ENCODE data around the gene DUOXA2.

Gene DUOXA2

DNA sequence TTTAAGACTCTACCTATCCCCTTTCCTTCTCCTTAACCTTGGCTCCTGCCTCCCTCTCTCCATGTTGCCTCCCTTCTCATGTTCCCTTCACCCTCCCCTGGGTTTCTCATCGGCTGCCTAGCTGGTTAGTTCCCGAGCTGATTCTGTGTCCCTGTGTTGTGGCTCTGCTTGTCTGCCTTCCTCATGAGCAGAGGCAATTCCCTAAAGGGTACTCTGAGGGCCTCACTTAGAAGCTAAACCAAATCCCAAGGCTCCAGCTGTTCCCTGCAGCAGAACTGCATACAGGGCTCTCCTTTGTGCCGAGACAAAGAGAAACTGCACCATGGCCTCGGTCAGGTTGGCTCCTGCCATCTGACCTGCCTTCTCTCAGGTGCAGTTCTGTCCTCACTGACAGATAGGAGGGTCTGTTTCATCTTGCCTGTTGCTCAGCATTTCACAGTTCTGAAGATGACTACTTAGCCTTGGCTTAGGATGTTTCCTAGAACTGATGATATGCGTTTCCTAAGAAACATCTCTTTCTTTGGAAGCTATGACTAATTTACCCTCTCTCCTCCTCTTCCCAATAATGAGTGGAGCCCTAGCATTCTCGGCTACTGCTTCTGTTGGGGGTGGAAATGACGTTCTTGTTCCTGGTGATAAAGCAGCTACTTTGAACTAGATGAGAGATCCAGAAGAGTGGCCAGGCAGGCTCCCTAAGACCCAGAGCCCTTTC, 42.8 kb downstream of the DUOXA2 start:
- no peak for DNase-seq (ENCODE audit: low read depth in 2 of 2, low spot score in 1 of 2)

DNA sequence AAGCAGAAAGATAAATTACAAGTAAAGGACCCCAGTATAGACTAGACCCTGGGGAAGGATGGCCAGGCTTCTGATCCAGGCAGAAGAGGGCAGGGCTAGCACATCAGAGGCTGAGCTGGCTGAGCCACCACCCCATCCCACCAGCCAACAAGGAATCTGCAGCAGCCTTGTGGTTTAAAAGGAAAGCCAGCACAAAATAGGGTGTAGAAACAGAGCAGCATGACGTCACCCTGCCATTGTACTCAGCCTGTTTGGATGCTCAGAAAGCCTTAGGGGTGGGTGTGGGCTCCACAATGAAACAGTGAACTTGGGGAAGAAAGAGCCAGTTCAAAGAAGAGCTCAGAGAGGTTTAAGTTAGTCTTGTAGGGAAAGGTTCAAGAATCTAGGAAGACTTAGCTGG, 43.8 kb downstream of the DUOXA2 start:
- no peak for DNase-seq (ENCODE audit: low read depth in 2 of 2, low spot score in 1 of 2)

DNA sequence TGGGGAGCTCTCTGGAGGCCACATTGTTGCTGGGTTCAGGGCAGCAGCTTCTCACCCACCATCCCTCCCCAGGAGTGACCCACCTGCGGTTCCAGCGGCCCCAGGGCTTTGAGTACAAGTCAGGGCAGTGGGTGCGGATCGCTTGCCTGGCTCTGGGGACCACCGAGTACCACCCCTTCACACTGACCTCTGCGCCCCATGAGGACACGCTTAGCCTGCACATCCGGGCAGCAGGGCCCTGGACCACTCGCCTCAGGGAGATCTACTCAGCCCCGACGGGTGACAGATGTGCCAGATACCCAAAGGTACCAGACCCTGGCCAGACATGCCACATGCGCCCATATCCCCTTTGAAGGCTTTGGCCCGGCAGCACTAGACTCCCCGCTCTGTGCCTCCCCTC, 47.5 kb downstream of the DUOXA2 start:
- DNase-seq (ENCODE audit: low read depth in 2 of 2, low spot score in 1 of 2) = no peak

DNA sequence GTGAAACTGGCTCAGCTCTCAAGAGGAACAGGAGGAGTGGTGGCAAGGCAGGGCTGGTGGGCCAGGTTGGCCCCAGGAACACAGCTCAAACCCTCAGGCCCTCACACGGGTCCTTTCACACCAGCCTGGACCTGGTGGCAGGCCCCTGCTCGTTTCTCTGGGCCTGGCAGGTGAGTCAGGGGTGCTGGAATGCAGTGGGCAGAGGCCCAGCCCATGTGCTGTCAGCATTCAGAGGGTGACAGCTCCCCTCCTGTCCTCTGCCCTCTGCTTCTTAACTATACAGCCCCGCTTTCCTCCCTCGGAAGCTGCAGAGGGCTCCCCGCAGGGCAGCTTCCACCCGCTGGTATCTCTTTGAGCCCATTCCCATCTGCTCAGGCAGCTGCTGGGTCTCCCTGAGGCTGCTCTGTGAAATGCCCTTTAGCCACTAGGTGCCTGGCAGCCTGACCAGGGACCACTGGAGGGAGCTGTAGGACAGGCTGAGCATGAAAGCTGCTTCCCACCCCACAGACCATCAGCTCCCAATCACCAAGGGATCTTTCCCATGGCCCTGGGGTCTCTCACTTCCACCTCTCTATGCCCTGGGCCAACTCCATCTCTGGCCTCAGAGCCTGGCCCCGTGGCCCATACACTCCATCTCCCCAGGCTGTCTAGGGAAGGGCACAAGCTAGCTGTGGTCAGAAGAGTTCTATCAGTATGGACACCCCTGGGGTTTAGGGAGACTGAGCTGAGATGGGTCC, 48.8 kb downstream of the DUOXA2 start:
- peak; percentile 32 to 37 for DNase-seq (ENCODE audit: low read depth in 2 of 2, low spot score in 1 of 2)

DNA sequence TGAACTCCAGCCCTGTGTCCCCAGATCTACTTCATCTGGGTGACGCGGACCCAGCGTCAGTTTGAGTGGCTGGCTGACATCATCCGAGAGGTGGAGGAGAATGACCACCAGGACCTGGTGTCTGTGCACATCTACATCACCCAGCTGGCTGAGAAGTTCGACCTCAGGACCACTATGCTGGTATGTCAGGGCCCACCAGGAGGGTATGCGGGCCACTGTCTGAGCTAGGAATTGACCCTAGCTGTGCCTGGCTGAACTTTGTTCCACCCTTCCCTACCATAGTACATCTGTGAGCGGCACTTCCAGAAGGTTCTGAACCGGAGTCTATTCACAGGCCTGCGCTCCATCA, 49.4 kb downstream of the DUOXA2 start:
- DNase-seq (ENCODE audit: low read depth in 2 of 2, low spot score in 1 of 2) = no peak

DNA sequence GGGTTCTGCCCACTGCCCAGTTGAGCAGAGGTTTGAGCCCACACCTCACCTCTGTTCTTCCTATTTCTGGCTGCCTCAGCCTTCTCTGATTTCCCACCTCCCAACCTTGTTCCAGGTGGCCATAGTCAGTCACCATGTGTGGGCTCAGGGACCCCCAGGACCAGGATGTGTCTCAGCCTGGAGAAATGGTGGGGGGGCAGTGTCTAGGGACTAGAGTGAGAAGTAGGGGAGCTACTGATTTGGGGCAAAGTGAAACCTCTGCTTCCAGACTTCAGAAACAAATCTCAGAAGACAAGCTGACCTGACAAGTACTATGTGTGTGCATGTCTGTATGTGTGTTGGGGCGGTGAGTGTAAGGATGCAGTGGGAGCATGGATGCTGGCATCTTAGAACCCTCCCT, 50.8 kb downstream of the DUOXA2 start:
- DNase-seq (ENCODE audit: low read depth in 2 of 2, low spot score in 1 of 2) = no peak

DNA sequence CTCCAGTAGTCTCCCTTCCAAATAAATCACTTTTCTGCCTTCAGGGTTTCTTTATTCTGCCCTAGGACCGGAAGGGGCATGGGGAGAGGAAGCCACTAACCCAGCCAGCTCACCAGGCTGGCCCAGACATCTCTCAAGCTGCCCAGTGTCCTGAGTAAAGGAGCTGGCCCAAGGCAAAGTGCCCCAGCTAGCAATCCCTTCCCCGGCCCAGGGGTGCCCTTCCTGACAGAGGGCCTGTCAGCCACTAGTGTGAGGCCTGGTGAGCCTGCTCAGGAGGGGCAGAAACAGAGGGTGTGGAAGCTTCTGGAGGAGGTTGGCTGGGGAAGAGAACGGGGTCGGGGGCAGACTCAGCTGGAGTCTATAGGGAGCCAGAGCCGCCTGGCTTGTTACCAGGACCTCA, 51.4 kb downstream of the DUOXA2 start:
- no peak for DNase-seq (ENCODE audit: low read depth in 2 of 2, low spot score in 1 of 2)

DNA sequence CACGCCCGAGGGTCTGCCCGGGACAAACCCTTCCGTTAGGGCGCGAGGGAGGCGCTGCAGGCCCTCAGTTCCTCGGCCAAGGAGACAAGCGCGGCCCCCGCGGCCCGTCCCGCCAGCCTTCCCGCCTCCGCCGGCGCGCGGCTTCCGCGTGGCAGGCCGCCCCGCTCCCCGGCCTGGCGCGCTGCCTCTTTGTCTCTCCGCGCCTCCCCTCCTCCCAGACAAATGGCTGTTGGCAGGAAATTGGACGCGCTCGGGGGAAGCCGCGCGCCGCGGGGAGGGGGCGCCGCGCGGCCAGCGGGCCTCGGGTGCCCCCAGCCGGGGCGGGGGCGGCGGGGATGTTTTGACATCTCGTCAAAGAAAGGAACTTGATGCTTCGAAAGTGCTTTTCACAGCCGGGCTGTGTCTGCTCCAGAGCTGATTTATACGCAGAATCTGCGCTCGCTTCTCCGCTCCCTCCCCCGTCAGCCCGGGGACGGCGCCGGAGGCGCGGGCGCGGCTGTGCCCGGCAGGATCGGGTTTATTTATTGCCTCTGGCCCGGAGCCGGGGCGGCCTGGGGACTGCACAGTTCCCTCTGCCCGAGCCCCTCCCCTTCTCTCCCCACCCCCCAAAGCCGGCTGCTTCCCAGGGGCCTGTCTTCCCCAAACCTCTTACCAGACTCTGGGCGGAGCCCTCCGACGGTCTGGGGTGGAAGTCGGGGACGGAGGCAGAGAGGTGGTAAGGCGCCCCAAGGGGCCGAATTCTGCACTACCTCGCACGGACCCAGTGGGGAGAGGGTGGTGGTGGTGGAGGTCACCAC, 52.9 kb downstream of the DUOXA2 start:
- DNase-seq (ENCODE audit: low read depth in 2 of 2, low spot score in 1 of 2) = peak; percentile 40 to 63

DNA sequence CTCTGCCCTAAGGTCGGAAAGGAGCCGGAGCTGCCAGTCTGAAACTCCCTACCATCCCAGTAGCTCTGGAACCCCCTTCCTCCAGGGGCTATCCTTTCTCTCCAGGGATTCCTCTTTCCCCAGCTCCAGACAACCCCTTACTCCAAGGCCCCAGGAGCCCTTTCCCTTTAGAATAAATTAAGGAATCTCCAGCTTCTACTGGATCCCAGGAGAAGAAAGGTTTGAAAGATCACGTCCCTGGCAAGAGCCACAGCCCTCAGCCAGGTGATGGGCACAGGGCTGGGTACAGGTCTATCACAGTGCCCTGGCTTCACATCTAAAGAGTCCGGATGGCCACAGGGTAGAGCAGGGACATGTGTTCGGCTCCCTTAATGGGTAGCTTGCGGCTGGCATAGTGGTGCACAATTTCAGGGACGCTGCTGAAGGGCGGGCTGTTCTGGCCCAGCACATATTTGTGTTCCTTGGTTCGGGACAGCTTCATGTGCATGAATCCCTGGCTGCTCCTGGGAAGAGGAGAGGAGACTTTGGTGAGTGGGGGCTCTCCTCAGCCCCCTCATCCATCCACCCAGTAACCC, 53.6 kb downstream of the DUOXA2 start:
- no peak for DNase-seq (ENCODE audit: low read depth in 2 of 2, low spot score in 1 of 2)
